Subcutaneous adipose tissue (tissue), 4 donors: Measurements from ENCODE around the gene AP4B1. TPM values are rescaled to one million over a fixed set of nuclear protein-coding genes. Genes with fewer than 3 reads are reported as not detected.

ENCODE experiments used
- CTCF ChIP-seq: fragments of 450-650 bp; IDR thresholded peaks from one replicate; pipeline ENCODE4 v1.5.1; 2016; ENCODE audit warnings: low read depth, mild to moderate bottlenecking, control low read depth, antibody characterized with exemption, moderate library complexity
- total RNA-seq, 4 donors: library from RNA; depleted of rRNA; stranded (reverse); fragments of >200 nt; gene quantifications; one replicate each; pipeline ENCODE4 v1.1.0, GENCODE V29; 2016

AP4B1 gene
- total RNA-seq, 4 donors from 2014 or later, result 9.0 to 19.9 (median 13.1) TPM

- TF ChIP-seq CTCF, result no peak
Measured at GRCh38 chr1:113928941-113929749, 24.5 kb upstream of the AP4B1 start, which contains the start of gene HIPK1. Gene HIPK1, plus strand, starts transcription at chr1:113929324.

- TF ChIP-seq CTCF, result no peak
Measured at GRCh38 chr1:113928187-113928930, 23.8 kb upstream of the AP4B1 start.

- no peak for TF ChIP-seq CTCF
Measured at GRCh38 chr1:113924473-113924872, 19.9 kb upstream of the AP4B1 start.

GRCh38 chr1:113922957-113923356, 18.4 kb upstream of the AP4B1 start:
- TF ChIP-seq CTCF, result no peak

GRCh38 chr1:113918243-113918642, 13.6 kb upstream of the AP4B1 start:
- no peak for TF ChIP-seq CTCF

GRCh38 chr1:113917400-113918082, 12.9 kb upstream of the AP4B1 start:
- TF ChIP-seq CTCF, result no peak

GRCh38 chr1:113916974-113917373, 12.4 kb upstream of the AP4B1 start:
- no peak for TF ChIP-seq CTCF
